ENCODE measurements around the gene GPR55.
A peak's percentile ranks its signal among the peaks of the same experiment; 100 is the strongest.

The GPR55 gene

GRCh38 chr2:230896346-230897115, 28.5 kb downstream of the GPR55 start:
- no peaks in the 10 kb centered on the region for H3K27me3 Mint-ChIP-seq
- H3K9me3 Mint-ChIP-seq = no peaks in the 10 kb centered on the region
- H3K4me1 Mint-ChIP-seq = peaks cover 55% of the 10 kb centered on the region
- H3K36me3 Mint-ChIP-seq = no peaks in the 10 kb centered on the region
- no peak overlapping the region for H3K4me3 Mint-ChIP-seq
- no peak overlapping the region for H3K27ac Mint-ChIP-seq
- ATAC-seq = no peak

GRCh38 chr2:230895536-230896345, 29.3 kb downstream of the GPR55 start:
- no peaks in the 10 kb centered on the region for H3K9me3 Mint-ChIP-seq
- peaks cover 57% of the 10 kb centered on the region for H3K4me1 Mint-ChIP-seq
- H3K27me3 Mint-ChIP-seq = no peaks in the 10 kb centered on the region
- H3K4me3 Mint-ChIP-seq = no peak overlapping the region
- H3K27ac Mint-ChIP-seq = no peak overlapping the region
- ATAC-seq = no peak
- no peaks in the 10 kb centered on the region for H3K36me3 Mint-ChIP-seq

- Mint-ChIP-seq H3K4me3 (no peak overlapping the region), H3K27ac (peak overlapping the region; percentile 75), H3K27me3 (no peaks in the 10 kb centered on the region), H3K9me3 (peaks cover 2% of the 10 kb centered on the region), H3K4me1 (peaks cover 65% of the 10 kb centered on the region), H3K36me3 (no peaks in the 10 kb centered on the region)
- ATAC-seq = peak; percentile 80
Measured at GRCh38 chr2:230893841-230894781, 30.9 kb downstream of the GPR55 start.

DNA sequence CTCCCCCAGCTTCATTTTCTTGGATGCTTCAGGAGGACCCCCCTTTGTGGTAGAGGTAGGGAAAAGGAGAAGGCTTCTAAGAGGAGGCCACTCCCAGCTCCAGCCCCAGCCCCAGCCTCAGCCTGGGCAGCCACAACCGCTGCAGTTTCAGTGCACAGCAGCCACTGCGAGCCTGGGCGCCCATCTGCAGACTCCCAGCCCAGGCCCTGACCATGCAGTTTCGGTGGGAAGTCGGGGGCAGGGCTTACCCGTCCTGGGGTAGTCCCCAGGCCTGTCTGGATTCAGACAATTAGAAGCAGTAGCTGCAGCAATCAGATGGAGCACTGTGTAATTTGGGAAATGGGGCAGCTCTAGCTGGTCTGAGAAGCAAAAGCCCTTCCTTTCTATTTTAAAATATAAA, 31.7 kb downstream of the GPR55 start:
- Mint-ChIP-seq H3K27me3 (no peaks in the 10 kb centered on the region), H3K4me1 (peaks cover 65% of the 10 kb centered on the region), H3K4me3 (no peak overlapping the region), H3K9me3 (peaks cover 4% of the 10 kb centered on the region), H3K36me3 (no peaks in the 10 kb centered on the region), H3K27ac (peak overlapping the region; percentile 75)
- peak; percentile 72 for ATAC-seq

- H3K4me3 Mint-ChIP-seq = no peak overlapping the region
- H3K4me1 Mint-ChIP-seq = peaks cover 60% of the 10 kb centered on the region
- peaks cover 4% of the 10 kb centered on the region for H3K9me3 Mint-ChIP-seq
- H3K27me3 Mint-ChIP-seq = no peaks in the 10 kb centered on the region
- H3K27ac Mint-ChIP-seq = no peak overlapping the region
- H3K36me3 Mint-ChIP-seq = no peaks in the 10 kb centered on the region
- ATAC-seq = no peak
Measured at GRCh38 chr2:230891509-230891908, 33.5 kb downstream of the GPR55 start.

GRCh38 chr2:230891064-230891463, 34.0 kb downstream of the GPR55 start:
- no peak for ATAC-seq
- Mint-ChIP-seq H3K36me3 (no peaks in the 10 kb centered on the region), H3K4me3 (no peak overlapping the region), H3K27ac (no peak overlapping the region), H3K9me3 (peaks cover 4% of the 10 kb centered on the region), H3K27me3 (no peaks in the 10 kb centered on the region), H3K4me1 (peaks cover 60% of the 10 kb centered on the region)

DNA sequence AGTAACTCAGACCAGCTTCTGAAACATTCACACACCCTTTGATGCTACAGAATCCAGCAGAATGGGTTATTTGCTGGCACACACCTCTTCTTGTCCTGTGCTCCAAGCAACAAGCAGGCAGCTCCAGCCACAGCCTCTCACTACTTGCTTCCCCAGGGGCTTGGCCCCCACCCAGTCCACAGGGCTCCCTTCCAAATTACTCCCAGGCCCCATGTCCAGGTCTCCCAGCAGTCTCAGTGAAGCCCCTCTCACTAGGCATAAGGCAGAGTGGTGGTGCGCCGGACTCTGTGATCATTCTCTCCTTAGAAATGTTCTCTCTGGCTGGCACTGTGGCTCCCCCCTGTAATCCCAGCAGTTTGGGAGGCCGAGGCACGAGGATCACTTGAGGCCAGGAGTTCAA, 34.4 kb downstream of the GPR55 start:
- ATAC-seq = no peak
- H3K4me1 Mint-ChIP-seq = peaks cover 60% of the 10 kb centered on the region
- H3K27ac Mint-ChIP-seq = peak overlapping the region; percentile 18
- H3K36me3 Mint-ChIP-seq = no peaks in the 10 kb centered on the region
- H3K4me3 Mint-ChIP-seq = no peak overlapping the region
- H3K27me3 Mint-ChIP-seq = no peaks in the 10 kb centered on the region
- peaks cover 4% of the 10 kb centered on the region for H3K9me3 Mint-ChIP-seq

DNA sequence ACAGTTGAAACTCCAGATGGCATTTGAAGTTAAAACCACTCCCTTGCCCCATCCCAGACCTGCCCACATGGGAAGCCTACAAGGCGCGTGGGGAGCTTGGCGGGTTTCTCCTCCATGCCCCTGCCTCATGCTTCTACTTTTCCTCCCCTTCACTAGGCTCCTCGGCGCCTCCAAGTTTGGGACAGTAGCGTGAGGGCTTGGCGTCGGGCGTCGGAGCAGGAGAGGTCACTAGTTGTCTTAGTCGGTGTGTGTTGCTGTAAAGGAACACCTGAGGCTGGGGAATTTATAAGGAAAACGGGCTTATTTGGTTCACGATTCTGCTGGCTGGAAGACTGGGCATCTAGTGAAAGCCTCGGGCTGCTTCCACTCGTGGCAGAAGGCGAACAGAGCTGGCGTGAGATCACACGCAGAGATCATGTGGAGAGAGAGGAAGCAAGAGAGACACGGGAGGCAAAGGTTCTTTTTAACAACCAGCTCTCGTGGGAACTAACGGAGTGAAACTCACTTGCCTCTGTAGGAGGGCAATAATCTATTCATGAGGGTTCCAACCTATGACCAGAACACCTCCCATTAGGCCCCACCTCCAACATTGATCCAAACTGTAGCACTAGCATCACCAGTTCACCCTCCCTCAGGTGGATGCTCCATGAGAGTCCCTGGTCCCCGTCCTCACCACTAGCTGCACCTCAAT, 35.0 kb downstream of the GPR55 start:
- Mint-ChIP-seq H3K27ac (peak overlapping the region; percentile 18), H3K4me1 (peaks cover 60% of the 10 kb centered on the region), H3K36me3 (no peaks in the 10 kb centered on the region), H3K27me3 (no peaks in the 10 kb centered on the region), H3K9me3 (peaks cover 4% of the 10 kb centered on the region), H3K4me3 (no peak overlapping the region)
- no peak for ATAC-seq

- Mint-ChIP-seq H3K27ac (no peak overlapping the region), H3K4me3 (no peak overlapping the region), H3K27me3 (no peaks in the 10 kb centered on the region), H3K36me3 (no peaks in the 10 kb centered on the region), H3K9me3 (peaks cover 4% of the 10 kb centered on the region), H3K4me1 (peaks cover 51% of the 10 kb centered on the region)
- ATAC-seq = no peak
Measured at GRCh38 chr2:230888824-230889400, 36.1 kb downstream of the GPR55 start.

- peaks cover 4% of the 10 kb centered on the region for H3K9me3 Mint-ChIP-seq
- no peaks in the 10 kb centered on the region for H3K36me3 Mint-ChIP-seq
- H3K27me3 Mint-ChIP-seq = no peaks in the 10 kb centered on the region
- H3K4me3 Mint-ChIP-seq = no peak overlapping the region
- H3K27ac Mint-ChIP-seq = no peak overlapping the region
- ATAC-seq = no peak
- peaks cover 44% of the 10 kb centered on the region for H3K4me1 Mint-ChIP-seq
Measured at GRCh38 chr2:230887342-230887741, 37.7 kb downstream of the GPR55 start.

- Mint-ChIP-seq H3K27ac (no peak overlapping the region), H3K36me3 (no peaks in the 10 kb centered on the region), H3K27me3 (no peaks in the 10 kb centered on the region), H3K9me3 (peaks cover 4% of the 10 kb centered on the region), H3K4me3 (no peak overlapping the region), H3K4me1 (peaks cover 41% of the 10 kb centered on the region)
- ATAC-seq = no peak
Measured at GRCh38 chr2:230886671-230887071, 38.4 kb downstream of the GPR55 start.

- no peak for ATAC-seq
- Mint-ChIP-seq H3K27me3 (no peaks in the 10 kb centered on the region), H3K4me1 (peaks cover 37% of the 10 kb centered on the region), H3K4me3 (no peak overlapping the region), H3K9me3 (peaks cover 4% of the 10 kb centered on the region), H3K36me3 (no peaks in the 10 kb centered on the region), H3K27ac (peak overlapping the region; percentile 44)
Measured at GRCh38 chr2:230886206-230886605, 38.8 kb downstream of the GPR55 start.

DNA sequence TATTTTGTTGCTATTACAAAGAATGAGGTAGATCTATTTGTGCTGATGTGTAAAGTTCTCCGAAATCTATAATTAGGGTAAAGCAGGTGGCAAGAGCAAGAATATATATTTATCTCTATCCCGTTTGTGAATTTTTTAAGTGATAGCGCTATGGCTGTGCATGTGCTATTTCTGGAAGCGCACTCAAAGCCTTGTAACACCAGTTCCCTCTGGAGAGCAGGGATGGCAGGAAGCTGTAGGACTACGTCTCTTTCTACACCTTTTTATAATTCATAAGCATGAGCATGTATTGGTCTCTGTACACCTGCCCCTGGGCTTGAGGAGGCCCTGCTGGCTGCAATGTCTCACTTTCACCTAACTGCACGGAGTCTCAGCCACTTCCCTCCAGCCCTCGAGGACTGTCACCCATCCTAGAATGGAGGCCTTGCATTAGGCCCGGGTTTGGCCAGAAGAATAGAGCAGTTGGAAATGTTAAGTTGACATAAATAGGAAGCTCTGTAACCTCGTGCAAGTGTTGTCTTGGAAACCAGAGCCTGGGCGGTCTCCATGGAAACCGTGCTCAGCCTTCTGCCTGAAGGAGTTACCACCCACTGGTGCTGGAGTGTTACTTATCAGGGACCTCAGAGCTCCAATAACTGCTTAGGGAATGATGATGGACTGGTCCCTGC, 39.4 kb downstream of the GPR55 start:
- no peak for ATAC-seq

GRCh38 chr2:230881840-230882239, 43.2 kb downstream of the GPR55 start:
- no peak overlapping the region for H3K27ac Mint-ChIP-seq
- peaks cover 2% of the 10 kb centered on the region for H3K36me3 Mint-ChIP-seq
- no peak overlapping the region for H3K4me3 Mint-ChIP-seq
- no peaks in the 10 kb centered on the region for H3K9me3 Mint-ChIP-seq
- no peak for ATAC-seq
- H3K4me1 Mint-ChIP-seq = peaks cover 49% of the 10 kb centered on the region
- H3K27me3 Mint-ChIP-seq = no peaks in the 10 kb centered on the region

More for the DNA sequence above, 39.4 kb downstream of the GPR55 start:
- Mint-ChIP-seq H3K27ac (peak overlapping the region; percentile 44), H3K4me3 (no peak overlapping the region), H3K4me1 (peaks cover 31% of the 10 kb centered on the region), H3K27me3 (no peaks in the 10 kb centered on the region), H3K9me3 (peaks cover 4% of the 10 kb centered on the region), H3K36me3 (no peaks in the 10 kb centered on the region)
